Measurements from ENCODE around the gene ZNHIT2.

DNA sequence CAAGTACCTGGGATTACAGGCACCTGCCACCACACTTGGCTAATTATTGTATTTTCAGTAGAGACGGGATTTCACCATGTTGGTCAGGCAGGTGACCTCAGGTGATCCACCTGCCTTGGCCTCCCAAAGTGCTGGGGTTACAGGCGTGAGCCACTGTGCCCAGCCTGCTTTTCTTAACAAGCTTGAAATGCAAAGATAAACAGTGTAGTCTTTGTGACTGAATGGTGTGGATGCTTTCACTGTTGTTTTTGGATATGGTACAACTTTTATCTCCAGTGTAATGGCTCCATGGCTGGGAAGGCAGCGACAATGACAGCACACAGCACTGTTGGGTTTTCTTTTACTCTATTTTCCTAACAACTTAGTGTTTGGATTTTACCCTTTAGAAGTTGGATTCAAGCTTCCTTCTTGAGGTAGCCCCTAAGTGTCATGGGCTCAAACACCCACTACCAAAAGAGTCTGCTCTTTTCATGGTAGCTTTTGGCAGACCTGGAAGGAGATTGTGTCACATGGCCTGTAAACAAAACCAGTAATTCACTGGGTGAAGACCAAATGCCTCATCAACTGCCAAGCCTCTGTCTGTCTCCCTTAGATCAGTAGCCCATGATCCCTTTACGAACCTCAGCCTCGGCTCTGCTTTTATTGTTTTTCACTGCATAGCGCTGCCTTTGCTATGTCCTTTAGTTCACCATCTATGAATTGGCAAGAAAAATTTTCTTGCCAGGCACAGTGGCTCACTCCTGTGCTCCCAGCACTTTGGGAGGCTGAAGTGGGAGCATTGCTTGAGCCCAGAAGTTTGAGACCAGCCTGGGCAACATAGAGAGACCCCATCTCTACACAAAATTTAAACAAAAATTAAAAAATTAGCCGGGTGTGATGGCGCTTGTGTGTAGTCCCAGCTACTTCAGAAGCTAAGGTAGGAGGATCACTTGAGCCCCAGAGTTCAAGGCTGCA lies 15.1 kb downstream of the ZNHIT2 start:
- TF ChIP-seq, protein P1, sequence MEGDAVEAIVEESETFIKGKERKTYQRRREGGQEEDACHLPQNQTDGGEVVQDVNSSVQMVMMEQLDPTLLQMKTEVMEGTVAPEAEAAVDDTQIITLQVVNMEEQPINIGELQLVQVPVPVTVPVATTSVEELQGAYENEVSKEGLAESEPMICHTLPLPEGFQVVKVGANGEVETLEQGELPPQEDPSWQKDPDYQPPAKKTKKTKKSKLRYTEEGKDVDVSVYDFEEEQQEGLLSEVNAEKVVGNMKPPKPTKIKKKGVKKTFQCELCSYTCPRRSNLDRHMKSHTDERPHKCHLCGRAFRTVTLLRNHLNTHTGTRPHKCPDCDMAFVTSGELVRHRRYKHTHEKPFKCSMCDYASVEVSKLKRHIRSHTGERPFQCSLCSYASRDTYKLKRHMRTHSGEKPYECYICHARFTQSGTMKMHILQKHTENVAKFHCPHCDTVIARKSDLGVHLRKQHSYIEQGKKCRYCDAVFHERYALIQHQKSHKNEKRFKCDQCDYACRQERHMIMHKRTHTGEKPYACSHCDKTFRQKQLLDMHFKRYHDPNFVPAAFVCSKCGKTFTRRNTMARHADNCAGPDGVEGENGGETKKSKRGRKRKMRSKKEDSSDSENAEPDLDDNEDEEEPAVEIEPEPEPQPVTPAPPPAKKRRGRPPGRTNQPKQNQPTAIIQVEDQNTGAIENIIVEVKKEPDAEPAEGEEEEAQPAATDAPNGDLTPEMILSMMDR (IDR thresholded peaks at IDR 0.05) = no peak
- no peak for TF ChIP-seq EP300 (IDR thresholded peaks at IDR 0.05)
- TF ChIP-seq POLR2A (IDR thresholded peaks at IDR 0.05; ENCODE audit: low read depth) = no peak
